AML-193 (cell line): Measurements from ENCODE around the gene RAPGEF3.

Source experiments
- DNase-seq, 2 experiments: peaks; one replicate each; lab custom pipeline; 2025; lab: John Stamatoyannopoulos, UW

Gene RAPGEF3

DNA sequence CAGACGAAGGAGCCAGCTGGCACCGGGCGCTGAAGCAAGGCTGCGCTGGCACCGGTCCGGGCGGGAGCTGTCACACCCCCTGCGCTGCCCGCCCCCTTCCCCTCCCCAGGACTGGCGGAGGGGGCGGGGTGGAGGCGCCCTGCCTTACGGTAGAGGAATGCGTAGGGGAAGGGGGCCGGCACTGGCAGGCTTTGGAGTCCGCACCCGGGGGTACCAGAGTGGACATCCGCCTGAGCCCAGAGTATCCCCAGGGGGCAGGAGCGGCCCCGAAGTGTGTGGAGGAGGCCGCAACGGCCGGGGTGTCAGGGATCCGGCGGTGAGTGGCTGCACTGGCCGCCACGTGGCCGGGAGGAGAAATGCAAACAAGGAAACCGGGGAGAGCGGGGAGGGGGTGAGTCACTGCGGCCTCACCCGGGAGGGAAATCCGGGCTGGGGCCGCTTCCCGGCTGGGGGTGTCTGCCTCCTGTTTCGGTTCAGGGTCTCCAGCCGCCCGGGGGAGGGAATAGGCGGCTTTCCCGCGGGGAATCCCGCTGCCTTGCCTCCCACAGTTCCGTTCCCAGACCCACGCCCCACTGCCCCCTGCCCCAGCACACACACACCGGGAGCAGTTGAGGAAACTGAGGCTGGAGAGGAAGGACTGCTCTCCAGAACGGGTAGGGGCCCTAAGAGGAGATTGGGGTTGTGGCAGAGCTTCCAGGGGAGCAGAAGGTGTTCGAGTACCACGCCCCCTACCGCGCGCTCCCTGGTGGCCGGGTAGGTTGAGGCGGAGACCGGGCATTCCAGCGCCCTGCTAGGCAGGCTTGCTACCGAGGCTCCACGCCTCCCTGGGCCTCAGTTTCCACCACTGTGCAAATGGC is at the start of gene RAPGEF3:
Gene RAPGEF3, minus strand, starts transcription at position 47 of the 857 bp plus-strand sequence. CDS start 324 bp downstream, outside the sequence.
- DNase-seq = peak; percentile 68 to 74

GRCh38 chr12:47808050-47808449 is 49.4 kb upstream of the RAPGEF3 start:
- peak; percentile 18 to 34 for DNase-seq

GRCh38 chr12:47807338-47807737 is 48.7 kb upstream of the RAPGEF3 start:
- DNase-seq = no peak

GRCh38 chr12:47805417-47805816 is 46.7 kb upstream of the RAPGEF3 start:
- DNase-seq = no peak

- DNase-seq = no peak
Measured at GRCh38 chr12:47804171-47804570, 45.5 kb upstream of the RAPGEF3 start.

GRCh38 chr12:47803191-47803875 is 44.7 kb upstream of the RAPGEF3 start:
- peak in 1 of 2 experiments; percentile 21 for DNase-seq

DNA sequence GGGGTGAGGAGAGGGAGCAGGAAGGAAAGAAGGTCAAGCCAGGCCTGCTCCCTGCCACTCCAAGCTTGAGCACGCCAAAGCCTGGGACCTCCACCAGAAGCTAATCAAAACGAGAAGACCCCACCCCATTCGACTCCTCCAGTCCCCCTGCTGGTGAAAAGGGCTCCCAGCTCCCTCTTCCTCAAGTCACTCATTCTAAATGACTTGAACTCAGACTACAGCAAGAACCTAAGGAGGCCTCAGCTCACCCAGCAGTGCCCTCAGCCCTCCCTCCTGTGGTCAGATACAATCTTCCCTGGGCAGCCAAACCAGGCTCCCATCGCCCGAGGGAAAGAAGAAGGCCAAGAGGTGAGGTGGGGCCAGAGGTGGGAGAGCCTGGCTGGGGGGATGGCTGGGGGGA is 43.6 kb upstream of the RAPGEF3 start:
- DNase-seq = peak in 1 of 2 experiments; percentile 6

- DNase-seq = no peak
Measured at GRCh38 chr12:47801904-47802246, 43.2 kb upstream of the RAPGEF3 start.

DNA sequence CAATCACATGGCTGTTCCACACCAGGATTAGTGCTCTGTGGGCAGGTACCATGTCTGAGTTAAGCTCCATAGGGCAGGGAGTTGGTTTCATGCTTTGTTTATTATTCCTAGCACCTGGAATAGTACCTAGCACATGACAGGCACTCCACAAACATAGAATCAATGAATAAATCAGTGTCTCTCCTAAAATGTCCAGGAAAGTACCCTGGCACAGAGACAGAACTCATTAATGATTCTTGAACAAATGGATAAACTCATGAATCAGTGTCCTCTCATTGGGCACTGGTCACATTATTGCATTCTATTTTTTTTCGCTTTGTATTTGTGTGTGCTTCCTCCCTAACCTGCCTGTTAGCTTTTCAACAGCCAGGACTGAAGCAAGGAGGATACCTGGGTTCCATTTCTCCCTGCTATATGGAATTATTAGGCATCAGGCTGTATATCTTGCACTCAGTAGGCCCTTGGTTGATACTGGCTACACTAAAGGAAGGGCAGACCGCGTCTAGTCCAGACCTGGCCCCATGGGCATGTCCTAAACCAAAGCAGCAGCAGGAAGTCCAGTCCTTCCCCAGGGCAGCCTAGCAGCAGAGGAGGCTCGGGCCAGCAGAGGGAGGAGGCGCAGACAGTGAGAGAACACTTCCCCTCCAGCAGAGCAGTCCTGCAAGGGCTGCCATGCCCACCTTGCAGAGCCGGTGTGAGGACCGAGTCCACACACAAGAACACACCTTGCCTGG is 42.7 kb upstream of the RAPGEF3 start:
- DNase-seq = peak in 1 of 2 experiments; percentile 14

DNA sequence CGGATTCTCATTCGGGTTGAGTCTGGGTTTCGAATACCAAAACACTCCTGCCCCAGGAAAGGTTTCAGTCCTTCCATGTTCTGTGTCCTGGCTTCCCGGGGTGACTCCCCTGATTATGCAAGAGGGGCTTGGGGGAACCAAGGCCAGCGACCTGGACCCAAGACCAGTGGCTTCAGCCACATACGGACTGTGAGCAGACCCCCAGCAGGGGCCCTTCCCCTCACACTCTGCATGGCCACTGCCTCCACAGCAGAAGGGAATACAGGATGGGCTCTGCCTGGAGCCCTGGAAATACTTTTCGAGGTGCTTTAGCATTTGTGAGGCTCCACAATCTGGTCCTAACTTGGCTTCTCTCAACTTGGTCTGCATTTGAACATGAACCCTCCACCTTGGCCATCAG is 41.9 kb upstream of the RAPGEF3 start:
- DNase-seq = no peak

- no peak for DNase-seq
Measured at GRCh38 chr12:47799357-47799955, 40.8 kb upstream of the RAPGEF3 start.

- DNase-seq = no peak
Measured at GRCh38 chr12:47798382-47798948, 39.8 kb upstream of the RAPGEF3 start.

GRCh38 chr12:47797441-47797840 is 38.8 kb upstream of the RAPGEF3 start:
- DNase-seq = no peak

DNA sequence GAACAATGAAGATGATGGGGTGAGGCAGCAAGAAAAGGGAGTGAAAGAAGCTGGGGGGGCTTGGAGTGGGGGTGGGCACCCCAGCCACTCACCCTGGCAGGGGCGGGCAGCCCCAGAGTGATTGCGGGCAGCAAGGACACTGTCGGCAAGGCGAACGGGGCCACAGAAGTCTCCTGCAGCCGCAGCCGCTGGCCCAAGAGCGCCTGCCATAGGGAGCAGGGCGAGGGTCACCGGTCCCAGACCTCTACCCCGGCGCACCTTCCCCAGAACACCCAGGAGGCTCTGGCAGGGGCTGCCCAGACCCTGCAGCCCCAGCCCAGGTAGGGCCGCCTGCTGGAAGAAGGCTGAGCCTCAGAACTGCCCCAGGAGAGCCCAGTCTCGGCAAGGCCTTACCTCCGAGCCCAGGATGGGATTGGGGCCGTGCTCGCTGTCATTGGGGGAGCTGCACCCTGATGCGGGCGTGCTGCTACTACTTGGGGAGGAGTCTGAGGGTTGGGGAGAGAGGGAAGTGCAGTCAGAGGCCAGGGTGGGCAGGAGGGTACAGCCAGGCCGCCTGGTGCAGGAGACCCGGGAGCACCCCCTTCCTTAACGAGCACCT is 37.2 kb upstream of the RAPGEF3 start:
- no peak for DNase-seq

DNA sequence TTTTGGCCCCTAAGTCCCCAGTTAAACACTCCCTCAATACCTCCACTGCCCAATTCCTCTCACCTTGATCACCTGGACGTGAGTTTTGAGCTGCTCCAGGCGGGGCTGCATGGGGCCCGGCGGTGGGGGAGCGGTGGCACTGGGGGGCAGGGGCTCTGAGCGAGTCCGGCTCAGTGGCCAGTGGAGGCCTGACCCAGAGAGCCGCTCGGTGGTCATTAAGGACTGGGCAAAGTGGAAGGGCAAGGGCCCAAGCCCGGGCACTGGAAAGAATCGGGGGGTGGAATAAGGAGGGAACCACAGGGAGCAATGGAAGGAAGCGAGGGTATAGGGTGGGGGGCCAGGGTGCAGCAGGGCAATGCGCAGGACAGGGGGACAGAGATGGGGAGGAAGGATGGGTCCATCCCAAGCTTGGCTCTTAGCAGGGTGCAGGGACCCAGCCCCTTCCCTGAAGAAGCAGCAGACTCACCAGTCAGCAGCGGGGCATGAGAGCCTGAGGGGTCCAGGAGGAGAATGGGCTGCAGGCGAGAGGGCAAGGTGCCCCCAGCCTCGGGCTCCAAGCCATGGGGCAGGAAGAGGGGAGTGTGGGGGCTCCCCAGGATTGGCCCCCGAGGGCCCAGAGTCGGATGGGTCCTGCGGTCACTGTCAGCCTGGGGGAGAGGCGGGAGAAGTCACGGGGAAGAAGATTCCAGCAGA is 36.6 kb upstream of the RAPGEF3 start:
- no peak for DNase-seq

DNA sequence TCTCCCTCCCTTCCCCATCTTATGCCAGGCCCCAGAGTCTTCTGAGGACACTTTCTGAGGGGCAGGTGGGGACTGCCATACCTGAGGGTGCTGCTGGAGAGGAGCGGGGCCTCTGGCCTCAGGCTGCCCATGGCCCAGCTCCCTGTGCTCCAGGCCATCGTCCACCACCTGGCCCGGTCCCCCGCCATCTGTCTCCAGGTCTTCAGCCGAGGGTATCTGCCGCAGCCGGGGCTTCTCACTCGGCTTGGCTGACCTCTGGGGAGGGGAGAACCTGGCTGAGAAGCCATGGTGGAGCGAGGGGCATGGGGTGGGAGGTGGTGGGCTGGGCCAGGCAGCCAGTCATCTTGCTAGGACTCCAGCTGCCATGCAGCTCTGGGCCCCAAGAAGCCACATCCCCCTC is 36.0 kb upstream of the RAPGEF3 start:
- DNase-seq = no peak

- DNase-seq = no peak
Measured at GRCh38 chr12:47793015-47793681, 34.5 kb upstream of the RAPGEF3 start.

GRCh38 chr12:47791874-47792273 is 33.2 kb upstream of the RAPGEF3 start:
- no peak for DNase-seq

- DNase-seq = no peak
Measured at GRCh38 chr12:47791351-47791746, 32.7 kb upstream of the RAPGEF3 start.

GRCh38 chr12:47790676-47791350 is 32.1 kb upstream of the RAPGEF3 start:
- DNase-seq = no peak
